HFFc6 (cell line): ENCODE data around the gene SUPT4H1. TPM values are rescaled to one million over a fixed set of nuclear protein-coding genes. Genes with fewer than 3 reads are reported as not detected.

Source experiments
- DNase-seq: peaks from one replicate; pipeline ENCODE4 v3.0.0-alpha.2; 2018
- H3K27ac Mint-ChIP-seq: 2 replicates; pipeline ENCODE4 v1.8.0; 2020; ENCODE audit warnings: mild to moderate bottlenecking, mixed read lengths
- H3K27me3 Mint-ChIP-seq: 2 replicates; pipeline ENCODE4 v1.8.0; 2021; ENCODE audit warnings: mild to moderate bottlenecking, moderate library complexity, mixed read lengths; ENCODE audit not compliant: insufficient read depth
- H3K36me3 Mint-ChIP-seq: 2 replicates; pipeline ENCODE4 v1.8.0; 2021; ENCODE audit warnings: low read depth, mixed read lengths
- H3K4me1 Mint-ChIP-seq: 2 replicates; pipeline ENCODE4 v1.8.0; 2020; ENCODE audit warnings: low read depth, mixed read lengths
- H3K4me3 Mint-ChIP-seq: 2 replicates; pipeline ENCODE4 v1.8.0; 2020; ENCODE audit warnings: mild to moderate bottlenecking, moderate library complexity, mixed read lengths
- H3K9me3 Mint-ChIP-seq: 2 replicates; pipeline ENCODE4 v1.8.0; 2020; ENCODE audit warnings: mild to moderate bottlenecking, mixed read lengths
- total RNA-seq, 6 experiments: library from RNA; stranded (reverse); fragmentation: NEBNext Ultra II Directional; extraction: Animal tissue kit (Norgen Biotek cat#: 25700); gene quantifications; 2 replicates in 1 of 6; 3 replicates in 5 of 6; pipeline ENCODE4 v1.2.3, GENCODE V29; 2021
- TF ChIP-seq, protein P1 (sequence below): fragments of 200-600 bp; sonication (generic); IDR thresholded peaks from 2 replicates; pipeline ENCODE4 v1.5.0; 2021; ENCODE audit warnings: antibody characterized with exemption, mild to moderate bottlenecking

Gene SUPT4H1
- total RNA-seq, 6 experiments from 2014 or later: 95.6 to 110 (median 105) TPM

DNA sequence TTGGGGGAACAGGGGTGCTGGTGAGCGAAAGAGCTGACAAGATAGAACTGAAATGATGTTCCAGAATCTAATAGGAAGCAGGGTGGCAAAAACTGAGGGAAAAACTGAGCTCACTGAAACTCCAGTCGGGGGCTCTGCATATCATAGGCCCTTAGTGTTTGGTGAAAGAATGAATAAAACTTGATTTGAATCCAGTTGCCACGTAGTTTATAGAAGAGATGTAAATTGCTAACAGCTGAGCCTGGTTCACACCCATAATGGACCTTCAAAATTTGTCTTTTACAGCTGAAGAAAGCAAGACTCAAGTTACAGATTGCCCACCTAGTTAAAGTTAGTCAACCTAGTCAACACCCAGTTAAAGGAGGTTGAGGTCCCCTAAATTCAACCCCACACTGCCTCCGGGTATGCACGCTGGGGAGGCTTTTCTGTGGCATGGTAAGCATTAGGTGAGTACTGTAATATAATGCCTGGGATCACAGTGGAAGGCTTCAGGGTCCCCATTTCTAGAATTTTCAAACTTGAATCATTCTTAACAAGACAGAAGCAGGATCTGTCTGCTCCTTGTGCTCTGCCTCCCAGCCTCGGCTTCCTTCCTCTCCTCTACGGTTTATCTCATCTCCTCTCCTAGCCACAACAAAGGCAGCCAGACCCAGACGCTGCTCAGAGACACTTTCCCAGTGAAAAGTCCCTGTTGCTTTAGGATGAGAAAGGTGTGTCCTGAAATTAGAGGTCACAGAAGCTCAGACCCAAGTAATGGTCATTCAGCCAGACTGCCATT is 26.9 kb upstream of the SUPT4H1 start:
- Mint-ChIP-seq H3K4me3 (no peak overlapping the region), H3K4me1 (no peaks in the 10 kb centered on the region), H3K27me3 (peaks cover 25% of the 10 kb centered on the region), H3K36me3 (no peaks in the 10 kb centered on the region), H3K9me3 (no peaks in the 10 kb centered on the region), H3K27ac (no peak overlapping the region)
- TF ChIP-seq, protein P1, sequence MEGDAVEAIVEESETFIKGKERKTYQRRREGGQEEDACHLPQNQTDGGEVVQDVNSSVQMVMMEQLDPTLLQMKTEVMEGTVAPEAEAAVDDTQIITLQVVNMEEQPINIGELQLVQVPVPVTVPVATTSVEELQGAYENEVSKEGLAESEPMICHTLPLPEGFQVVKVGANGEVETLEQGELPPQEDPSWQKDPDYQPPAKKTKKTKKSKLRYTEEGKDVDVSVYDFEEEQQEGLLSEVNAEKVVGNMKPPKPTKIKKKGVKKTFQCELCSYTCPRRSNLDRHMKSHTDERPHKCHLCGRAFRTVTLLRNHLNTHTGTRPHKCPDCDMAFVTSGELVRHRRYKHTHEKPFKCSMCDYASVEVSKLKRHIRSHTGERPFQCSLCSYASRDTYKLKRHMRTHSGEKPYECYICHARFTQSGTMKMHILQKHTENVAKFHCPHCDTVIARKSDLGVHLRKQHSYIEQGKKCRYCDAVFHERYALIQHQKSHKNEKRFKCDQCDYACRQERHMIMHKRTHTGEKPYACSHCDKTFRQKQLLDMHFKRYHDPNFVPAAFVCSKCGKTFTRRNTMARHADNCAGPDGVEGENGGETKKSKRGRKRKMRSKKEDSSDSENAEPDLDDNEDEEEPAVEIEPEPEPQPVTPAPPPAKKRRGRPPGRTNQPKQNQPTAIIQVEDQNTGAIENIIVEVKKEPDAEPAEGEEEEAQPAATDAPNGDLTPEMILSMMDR: no peak
- no peak for DNase-seq

DNA sequence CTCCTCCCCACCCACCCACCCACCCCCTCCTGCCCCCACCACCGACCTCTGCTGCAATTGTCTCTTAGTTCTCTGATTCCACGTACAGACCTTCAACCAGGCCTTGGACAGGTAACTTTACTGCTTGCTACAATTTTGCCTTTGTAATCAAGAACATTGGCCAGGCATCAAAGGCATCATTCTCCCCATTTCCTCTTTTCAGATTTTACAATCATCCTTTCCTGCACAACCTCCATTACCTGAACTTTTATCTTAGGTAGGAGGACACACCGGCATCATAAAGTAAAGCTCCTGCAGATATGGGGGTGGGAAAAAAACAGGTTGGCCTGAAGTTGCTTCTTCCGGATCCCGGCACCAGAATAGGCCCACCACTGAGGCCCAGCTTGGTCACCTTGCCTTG is 25.7 kb upstream of the SUPT4H1 start:
- TF ChIP-seq, protein P1: no peak
- Mint-ChIP-seq H3K27me3 (peaks cover 24% of the 10 kb centered on the region), H3K36me3 (no peaks in the 10 kb centered on the region), H3K4me1 (no peaks in the 10 kb centered on the region), H3K9me3 (no peaks in the 10 kb centered on the region), H3K27ac (no peak overlapping the region), H3K4me3 (no peak overlapping the region)
- no peak for DNase-seq

DNA sequence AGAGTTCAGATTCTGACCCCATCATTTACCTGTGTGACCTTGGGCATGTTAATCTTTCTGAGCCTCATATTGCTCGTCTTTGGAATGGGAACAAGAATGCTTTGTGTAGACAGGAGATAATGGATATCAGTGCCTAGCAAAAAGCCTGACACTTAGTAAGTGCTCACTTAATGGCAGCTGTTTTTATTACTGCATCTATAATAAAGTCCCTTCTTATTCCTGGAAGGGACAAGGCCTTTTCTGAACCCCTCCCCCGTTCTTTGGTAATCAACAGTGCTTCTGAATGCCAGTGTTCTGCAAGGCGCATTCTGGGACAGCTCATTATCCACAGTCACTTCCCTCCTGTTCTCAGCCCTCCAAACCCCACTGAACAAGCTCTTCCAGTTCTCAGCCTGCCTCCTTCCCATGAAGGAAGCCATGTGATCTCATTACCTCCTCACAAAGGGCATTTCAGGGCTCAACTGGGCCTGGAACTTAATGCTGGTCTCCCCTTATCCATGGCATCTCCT is 25.1 kb upstream of the SUPT4H1 start:
- peaks cover 24% of the 10 kb centered on the region for H3K27me3 Mint-ChIP-seq
- TF ChIP-seq, protein P1: no peak
- no peaks in the 10 kb centered on the region for H3K36me3 Mint-ChIP-seq
- no peak for DNase-seq
- no peak overlapping the region for H3K27ac Mint-ChIP-seq
- no peaks in the 10 kb centered on the region for H3K4me1 Mint-ChIP-seq
- no peak overlapping the region for H3K4me3 Mint-ChIP-seq
- H3K9me3 Mint-ChIP-seq: no peaks in the 10 kb centered on the region

DNA sequence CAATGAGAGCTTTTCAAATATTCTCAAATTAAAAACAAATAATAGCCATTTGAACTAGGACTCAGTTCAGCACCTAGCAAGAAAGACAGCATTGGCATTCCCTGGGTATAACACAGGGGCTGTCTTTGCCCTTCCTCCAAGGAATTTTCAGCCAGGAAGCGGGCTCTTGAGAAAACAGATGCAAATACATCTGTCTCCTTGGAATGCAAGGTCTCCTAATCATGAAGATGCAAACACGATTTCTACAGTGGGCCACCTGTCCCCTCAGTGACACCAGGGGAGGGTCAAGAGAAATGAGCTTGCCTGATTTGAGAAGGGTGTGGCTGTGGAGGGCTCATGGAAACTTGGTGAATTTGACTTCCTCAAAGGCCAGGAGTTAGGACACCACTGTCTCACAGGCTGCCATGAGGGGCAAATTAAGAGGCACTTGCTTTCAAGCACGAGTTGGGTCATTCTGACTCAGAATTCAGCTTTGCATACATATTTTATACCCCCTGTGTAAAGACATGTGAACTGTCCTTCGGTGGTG is 24.5 kb upstream of the SUPT4H1 start:
- DNase-seq: no peak
- Mint-ChIP-seq H3K4me3 (no peak overlapping the region), H3K4me1 (no peaks in the 10 kb centered on the region), H3K27me3 (peaks cover 26% of the 10 kb centered on the region), H3K36me3 (no peaks in the 10 kb centered on the region), H3K9me3 (no peaks in the 10 kb centered on the region), H3K27ac (no peak overlapping the region)
- TF ChIP-seq, protein P1: no peak

DNA sequence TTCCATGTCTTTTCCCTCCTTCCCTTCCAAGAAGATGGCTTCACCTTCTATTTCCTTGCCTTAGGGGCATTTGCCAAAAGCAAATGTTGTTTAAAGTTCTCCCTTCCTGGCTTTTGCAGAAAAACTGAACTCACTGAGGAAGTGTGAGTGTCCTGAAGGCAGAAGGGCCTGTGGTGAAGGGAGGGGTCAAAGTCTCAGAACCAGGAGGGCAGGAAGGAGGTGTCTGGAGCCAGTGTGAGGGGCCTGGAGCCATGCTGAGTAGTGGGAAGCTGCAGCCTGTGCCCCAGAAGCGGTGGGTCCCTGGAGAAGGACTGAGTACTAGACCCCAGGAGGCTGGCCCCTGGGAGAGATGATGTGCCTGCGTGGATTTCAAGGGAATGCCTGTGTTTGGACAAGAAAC is 23.8 kb upstream of the SUPT4H1 start:
- Mint-ChIP-seq H3K9me3 (no peaks in the 10 kb centered on the region), H3K36me3 (no peaks in the 10 kb centered on the region), H3K27me3 (peaks cover 30% of the 10 kb centered on the region), H3K27ac (no peak overlapping the region), H3K4me1 (no peaks in the 10 kb centered on the region), H3K4me3 (no peak overlapping the region)
- no peak for DNase-seq
- TF ChIP-seq, protein P1: no peak
